ENCODE results near the gene CCNB1IP1.
"Not testable (repeated sequence)": the region's sequence is repeated elsewhere in the genome, so short reads cannot be mapped to it uniquely, and the experiment has no call there.

The CCNB1IP1 gene, protein sequence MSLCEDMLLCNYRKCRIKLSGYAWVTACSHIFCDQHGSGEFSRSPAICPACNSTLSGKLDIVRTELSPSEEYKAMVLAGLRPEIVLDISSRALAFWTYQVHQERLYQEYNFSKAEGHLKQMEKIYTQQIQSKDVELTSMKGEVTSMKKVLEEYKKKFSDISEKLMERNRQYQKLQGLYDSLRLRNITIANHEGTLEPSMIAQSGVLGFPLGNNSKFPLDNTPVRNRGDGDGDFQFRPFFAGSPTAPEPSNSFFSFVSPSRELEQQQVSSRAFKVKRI

DNA sequence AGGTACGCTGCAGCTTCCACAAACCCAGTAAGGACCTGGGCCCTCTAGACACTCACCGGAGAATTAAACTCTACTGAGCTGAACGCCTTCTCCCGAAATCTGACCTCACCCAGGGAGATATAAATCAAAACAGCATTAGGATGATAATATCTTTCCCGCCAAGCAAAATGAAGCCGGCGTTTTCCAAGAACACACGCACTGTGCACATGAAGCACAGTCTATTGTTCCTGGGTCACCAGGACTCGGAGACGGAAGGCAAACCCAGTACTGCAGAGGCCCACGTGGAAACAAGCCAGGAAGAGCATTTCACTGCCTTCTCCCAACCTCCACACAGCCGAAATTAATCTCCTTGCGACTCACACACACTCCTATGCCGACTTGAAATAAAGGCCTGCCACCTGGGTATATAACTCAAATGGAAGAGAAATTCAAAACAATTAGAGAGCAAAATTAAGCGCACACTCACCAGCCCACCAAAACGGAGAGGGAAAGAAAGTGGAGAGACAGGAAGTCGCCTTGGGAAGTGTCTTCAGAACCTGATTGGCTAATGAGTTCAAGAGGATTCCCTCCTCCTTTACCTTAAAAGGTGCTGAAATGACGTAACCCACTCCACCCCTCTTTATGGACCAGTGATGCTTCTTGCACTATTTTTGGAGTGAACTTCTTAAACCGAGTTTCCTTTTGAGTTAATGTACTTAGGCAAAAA is at the start of gene CCNB1IP1:
Gene CCNB1IP1 (minus strand): TSS at position 492 of the 706 bp plus-strand sequence. CDS start 16,756 bp downstream, outside the sequence.
- DNase-seq = peak; percentile 79

DNA sequence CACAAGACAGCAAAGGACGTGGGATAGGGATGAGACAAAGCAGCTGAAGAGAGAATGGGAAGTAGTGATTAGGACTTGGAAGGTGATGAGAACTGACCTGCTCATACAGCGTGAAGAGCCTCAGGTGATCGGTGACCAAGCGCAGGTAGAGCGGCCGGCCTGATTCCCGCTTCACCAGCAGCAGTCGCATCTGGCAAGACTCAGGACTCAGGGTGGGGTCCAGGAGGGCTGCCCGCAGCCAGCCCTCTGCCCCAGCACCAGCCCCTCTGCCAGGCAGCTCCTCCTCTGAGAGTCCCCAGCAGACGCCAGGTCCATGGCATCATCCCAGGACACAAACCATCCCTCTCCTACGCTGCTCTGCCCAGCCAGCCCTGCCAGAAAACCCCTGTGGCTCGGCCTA is 49.4 kb upstream of the CCNB1IP1 start:
- DNase-seq = no peak

DNA sequence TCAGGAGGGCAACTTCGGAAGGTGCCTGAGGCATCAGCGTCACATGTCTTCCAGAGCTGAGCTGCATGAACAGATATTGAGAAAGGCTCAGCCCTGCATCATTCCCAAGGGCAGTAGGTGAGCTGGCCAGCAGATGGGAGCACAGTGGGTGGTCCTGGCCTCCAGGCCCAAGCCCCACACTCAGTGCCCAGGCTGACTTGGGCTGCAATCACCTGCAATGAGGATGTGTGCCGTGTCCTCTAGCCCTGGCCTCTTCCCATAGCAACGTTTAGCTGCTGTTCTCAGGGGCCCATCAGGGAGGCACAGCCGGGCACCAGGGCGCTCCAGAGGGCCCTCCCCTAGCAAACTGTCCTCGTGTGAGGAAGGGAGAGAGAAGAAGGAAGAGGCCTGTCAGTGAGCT is 48.3 kb upstream of the CCNB1IP1 start:
- DNase-seq = no peak

DNA sequence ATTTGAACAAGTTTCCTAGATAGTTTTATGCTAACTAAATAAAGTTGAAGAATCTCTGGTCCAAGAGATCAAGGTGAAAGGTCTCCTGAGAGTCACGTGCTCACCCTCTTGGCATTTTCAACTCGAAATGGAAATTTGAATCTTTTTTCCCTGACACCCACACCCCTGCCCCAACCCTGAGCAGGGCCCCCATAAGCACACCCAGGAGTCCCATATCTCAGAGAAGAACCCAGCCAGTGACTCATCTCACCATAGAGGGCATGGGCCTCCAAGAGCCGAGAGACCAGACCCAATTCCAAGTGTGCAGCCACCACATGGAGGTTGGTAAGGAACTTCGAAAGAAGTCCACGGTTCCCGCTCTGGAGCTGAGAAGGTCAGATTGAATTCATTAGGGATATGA is 47.6 kb upstream of the CCNB1IP1 start:
- no peak for DNase-seq

DNA sequence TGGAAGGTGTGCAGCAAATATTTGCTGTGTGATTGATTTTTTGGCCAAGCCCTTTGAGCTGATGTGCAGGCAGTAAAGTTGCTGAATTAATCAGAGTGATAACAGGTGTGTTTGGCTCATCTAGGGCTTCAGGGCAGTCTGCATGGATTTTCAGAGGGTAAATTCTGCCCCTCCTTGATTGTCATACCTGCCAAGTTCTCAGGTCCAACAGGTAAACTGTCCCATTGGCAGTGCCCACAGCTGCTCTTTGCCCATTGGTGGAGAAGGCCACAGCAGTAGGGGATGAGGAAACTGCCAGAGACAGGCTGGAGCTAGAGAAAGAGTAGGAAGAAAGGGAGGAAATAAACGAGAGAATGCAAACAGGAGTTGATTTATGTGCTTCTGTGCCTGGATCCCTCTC is 46.7 kb upstream of the CCNB1IP1 start:
- DNase-seq = no peak

DNA sequence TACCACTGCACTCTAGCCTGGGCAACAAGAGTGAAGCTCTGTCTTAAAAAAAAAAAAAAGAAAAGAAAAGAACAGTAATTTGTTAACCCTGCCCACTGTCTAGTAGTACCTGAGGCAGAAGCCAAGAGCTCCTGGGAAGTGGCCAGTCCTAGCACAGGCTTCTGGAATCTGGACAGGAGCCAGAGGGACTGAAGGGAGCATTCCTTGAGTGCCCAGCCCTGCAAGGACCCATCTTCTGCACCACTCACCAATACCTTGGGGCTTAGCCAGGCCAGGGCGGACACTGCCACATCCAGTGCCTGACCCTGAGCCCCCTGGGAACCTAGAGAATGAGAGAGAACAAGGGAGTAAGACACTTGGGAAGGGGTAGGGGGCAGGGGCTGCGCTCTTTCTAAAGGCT is 44.1 kb upstream of the CCNB1IP1 start:
- no peak for DNase-seq

DNA sequence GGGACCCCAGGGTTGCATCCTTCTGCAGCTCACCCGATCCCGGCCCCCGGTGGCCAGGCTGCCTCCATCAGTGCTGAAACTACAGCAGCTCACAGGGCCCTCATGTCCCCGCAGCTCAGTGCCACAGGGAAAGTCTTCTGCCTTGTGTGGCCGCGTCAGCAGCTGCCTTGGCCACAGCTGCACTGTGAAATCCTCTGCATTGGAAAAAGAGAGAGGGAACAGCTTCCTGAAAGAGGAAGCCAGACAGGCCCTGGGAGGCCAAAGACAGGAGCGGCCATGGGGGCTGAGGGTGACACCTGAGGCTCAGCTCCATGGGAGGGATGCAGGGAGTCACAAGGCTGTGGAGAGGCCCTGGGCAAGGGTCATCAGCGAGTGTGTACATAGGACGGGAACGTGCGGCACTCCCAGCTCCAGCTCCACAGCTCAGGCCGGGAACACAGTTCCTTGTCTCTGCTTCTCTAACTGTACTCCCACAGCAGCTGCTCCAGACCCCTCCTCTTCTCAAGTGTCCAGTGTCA is 43.1 kb upstream of the CCNB1IP1 start:
- DNase-seq = no peak

DNA sequence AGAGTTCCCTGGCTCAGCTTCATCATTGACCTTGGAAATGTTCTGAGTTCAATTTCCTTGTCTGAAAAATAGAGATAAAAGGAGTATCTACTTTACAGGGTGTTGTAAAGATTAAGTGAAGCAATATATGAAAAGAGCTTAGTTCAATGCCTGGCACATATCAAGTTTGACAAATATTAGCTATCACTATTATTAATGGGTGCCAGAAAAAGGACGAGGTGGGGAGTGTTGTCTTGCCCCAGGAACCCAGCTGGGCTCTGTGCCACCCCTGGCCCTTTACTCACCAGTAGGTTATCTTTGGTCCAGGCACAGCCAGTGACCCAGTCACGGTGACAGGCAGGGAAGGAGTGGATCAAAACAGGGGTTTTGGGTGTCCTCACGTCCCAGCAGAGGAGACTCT is 42.4 kb upstream of the CCNB1IP1 start:
- no peak for DNase-seq

DNA sequence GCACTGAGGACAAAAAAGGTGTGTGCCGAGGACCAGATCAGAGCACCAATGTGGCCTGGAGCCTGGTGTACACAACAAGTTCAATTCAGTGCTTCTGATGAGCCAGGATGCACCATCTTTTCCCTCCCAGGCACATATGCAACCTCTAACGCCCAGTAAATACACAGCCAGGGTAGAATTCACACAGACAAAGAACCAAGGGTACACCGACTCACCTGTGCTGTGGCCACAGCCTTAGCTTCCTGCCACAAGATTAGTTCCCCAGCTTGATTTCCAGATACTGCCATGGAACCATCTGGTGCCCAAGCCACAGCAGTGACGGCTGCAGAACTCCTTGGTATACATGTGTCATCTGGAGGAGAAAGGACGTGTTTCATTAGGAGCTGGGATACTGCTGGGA is 39.7 kb upstream of the CCNB1IP1 start:
- DNase-seq = no peak

DNA sequence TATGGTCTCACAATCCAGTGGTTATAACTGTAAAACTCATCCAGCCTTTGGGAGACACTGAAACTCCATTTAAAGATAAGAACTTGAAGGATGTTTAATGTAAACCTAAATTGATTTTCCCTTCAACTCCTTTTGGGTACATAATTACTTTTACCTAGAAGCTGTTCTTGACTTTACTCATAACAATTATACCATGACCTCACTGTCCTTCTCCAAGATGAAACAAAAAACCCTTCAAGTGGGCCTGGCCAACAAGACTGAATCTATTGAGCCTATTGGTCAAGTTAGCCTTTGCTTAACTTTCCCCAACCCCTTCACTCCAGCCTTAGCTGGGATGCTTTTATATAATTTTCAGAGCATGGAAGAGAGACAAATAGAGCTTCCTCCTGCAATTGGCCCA is 32.8 kb upstream of the CCNB1IP1 start:
- DNase-seq = no peak

DNA sequence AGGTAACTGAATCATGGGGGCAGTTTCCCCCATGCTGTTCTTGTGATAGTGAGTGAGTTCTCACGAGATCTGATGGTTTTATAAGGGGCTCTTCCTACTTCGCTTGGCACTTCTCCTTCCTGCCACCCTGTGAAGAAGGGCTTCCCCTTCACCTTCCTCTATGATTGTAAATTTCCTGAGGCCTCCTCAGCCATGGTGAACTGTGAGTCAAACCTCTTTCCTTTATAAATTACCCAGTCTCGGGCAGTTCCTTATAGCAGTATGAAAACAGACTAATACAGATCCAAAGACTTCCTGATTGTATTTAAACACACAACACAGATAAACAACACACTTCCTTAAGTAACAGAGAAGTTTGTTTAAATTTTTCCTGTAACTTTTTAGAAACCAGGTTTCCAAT is 25.4 kb upstream of the CCNB1IP1 start:
- peak; percentile 5 for DNase-seq

DNA sequence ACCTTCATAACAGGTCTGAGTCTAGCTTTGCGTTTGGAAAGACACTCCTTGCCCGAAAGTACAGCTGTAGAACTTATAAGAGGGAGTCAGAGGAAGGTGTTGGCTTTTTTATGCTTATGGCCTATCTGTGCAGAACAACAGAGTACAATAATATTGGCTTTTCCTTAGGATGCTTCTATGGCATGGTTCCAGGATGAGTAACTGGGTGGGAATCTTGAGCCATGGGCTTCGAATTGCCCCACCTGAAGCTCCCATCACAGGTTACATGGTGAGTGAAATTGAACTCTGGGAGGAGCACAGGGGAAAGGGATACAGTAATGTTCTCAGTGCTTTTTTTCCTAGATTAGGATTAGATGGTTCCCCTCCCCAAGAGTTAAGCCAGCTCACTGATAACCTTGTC is 23.3 kb upstream of the CCNB1IP1 start:
- no peak for DNase-seq

DNA sequence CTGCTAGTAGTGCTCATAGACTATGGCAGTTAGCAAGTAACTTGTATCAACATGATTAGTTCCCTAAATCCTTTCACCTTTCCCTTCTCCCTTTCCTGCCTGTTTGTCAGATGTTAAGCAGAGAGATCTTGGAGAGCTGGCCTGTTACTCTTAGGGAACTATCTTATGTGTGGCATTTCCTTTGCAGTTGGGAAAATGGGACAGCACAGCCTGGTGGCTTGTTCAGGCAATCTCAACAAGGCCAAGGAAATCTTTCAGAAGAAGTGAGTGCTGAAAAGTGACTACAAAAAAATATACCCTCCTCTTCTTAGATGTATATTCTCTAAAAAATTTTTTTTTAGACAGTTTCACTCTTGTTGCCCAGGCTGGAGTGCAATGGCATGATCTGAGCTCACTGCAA is 17.8 kb upstream of the CCNB1IP1 start:
- no peak for DNase-seq

DNA sequence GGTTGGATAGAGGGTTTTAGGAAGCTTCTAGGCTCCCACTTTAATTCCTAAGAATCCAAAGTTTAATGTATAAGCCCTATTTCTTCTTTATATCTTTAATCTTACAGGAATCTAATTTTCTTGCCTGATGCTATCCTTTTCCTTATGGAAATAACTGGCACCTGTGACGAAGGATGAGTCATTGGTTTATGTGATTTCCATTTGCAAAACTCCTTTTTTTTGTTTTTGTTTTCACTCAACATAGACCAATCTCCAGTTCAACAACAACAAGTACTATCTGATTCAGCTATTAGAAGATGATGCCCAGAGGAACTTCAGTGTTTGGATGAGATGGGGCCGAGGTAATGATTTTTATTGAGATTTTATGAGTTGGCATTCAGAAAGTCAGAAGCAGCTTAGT is 17.2 kb upstream of the CCNB1IP1 start:
- DNase-seq = no peak

DNA sequence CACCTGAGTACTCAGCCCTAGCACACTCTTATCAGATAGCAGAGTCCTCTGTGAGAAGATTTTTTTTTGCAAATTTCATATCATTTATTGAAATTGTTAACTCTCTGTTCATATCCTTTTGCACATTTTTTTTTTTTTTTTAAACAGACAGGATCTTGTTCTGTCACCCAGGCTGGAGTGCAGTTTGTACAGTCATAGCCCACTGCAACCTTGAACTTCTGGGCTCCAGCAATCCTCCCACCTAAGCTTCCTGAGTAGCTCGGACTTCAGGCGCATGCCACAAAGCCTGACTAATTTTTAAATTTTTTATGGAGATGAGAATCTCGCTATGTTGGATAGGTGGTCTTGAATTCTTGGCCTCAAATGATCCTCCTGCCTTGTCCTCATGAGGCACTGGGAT is 14.7 kb upstream of the CCNB1IP1 start:
- no peak for DNase-seq

DNA sequence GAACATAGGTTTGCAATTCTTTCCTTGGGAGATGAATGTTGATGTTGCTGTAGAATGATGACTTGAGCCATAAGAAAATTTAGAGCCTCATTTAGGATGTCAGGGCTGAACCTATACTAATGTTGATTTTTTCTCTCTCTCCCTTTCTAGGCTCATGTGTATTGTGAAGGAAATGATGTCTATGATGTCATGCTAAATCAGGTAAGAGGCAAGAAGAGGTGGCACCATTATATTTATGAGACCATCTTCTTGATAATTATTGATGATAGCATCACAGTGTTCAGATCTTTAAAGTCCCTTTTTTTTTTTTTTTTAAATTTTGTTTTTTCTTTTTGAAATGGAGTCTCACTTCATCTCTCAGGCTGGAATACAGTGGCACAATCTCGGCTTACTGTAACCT is 13.6 kb upstream of the CCNB1IP1 start:
- DNase-seq = no peak

DNA sequence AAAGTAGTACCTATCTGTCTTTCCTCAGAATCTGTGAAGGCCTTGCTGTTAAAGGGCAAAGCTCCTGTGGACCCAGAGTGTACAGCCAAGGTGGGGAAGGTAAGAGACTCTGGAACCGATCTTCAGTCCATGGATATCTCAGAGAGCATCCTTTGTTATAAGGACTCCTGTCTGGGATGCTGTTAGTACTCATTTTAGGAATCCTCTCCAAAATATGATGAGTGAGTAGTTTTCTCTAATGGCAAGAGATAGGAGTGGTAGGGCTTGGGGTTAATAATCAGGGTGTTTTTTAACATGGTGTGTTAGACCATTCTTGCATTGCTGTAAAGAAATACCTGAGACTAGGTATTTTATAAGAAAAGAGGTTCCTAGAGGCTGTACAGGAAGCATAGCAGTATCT is 12.3 kb upstream of the CCNB1IP1 start:
- no peak for DNase-seq

DNA sequence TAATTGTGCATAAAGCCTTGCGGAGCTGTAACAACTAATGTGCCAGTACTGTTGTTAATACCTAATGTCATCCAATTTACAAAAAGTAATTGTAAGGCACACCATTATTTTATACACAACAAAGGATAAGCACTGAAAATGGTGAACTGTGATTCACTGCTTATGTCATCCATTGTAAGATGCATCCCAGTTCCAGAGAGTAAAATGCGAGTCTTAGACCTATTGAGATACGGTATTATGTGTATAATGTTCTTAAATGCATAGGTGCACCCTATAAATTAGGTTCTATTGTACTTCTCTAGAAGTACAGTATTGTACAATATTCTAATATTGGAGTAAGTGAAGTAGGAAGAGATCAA is 10.8 kb upstream of the CCNB1IP1 start:
- no peak for DNase-seq

DNA sequence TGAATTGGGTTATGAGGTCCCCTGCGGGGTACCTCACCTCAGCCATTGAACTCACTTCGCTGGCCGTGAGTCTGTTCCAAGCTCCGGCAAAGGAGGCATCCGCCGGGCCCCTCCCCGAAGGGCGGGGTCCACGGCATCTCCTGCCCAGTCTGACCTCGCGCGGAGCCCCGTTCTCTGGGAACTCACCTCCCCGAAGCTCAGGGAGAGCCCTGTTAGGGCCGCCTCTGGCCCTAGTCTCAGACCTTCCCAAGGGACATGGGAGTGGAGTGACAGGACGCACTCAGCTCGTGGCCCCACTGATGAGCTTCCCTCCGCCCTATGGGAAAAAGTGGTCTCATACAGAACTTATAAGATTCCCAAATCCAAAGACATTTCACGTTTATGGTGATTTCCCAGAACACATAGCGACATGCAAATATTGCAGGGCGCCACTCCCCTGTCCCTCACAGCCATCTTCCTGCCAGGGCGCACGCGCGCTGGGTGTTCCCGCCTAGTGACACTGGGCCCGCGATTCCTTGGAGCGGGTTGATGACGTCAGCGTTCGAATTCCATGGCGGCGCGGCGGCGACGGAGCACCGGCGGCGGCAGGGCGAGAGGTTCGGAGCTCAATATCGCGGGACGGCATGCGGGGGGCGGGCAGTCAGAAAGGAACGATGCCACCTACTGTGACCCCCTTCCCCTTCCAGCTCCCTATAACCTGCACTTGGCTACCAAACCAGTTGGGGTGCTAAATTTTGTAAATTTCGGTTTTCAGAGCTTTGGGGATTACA is 10.2 kb upstream of the CCNB1IP1 start, which contains the start of gene PARP2:
Gene PARP2 (plus strand): TSS at position 544 of the 770 bp plus-strand sequence. CDS start 7 bp downstream, at position 551.
- peak; percentile 97 for DNase-seq

DNA sequence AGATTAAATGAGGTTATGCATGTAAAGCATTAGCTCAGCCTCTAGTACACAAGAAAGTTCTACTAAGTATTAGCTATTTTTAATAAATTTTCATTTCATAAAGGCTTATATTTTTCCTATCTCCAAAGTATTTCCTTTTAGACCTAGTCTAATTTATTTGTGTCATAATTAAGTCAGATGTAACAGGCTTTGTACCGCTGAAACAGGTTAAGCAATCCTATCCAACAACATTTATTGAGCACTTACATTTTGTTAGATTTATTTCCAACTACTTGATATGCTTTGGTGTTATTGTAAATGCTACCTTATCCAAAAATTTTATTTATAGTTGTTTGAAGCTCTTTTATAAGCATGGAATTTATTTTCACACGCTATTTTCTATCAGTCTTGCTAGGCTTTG is 8.6 kb upstream of the CCNB1IP1 start:
- no peak for DNase-seq

DNA sequence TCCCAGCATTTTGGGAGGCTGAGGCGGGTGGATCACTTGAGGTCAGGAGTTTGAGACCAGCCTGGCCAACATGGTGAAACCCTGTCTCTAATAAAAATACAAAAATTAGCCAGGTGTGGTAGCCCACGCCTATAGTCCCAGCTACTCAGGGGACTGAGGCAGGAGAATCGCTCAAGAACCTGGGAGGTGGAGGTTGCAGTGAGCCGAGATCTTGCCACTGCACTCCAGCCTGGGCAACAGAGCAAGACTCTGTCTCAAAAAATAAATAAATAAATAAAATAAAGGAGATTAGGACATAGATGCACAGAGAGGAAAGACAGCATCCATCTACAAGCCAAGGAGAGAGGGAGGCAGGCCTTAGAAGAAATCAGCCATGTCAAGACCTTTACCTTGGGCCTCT is 8.0 kb upstream of the CCNB1IP1 start:
- DNase-seq = not testable (repeated sequence)

DNA sequence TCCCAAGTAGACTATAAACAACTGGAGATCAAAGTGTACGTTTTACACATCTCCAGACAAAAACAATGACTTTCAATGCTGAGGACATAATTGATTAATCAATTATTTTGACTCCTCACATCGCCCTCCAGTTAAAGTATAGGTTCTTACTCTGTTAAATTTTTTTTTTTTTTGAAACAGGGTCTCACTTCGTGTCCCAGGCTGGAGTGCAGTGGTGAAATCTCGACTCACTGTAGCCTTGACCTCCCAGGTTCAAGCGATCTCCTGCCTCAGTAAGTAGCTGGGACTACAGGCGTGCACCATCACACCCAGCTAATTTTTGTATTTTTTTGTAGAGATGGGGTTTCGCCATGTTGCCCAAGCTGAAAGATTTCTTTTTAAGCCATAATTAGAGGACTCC is 938 bp upstream of the CCNB1IP1 start:
- no peak for DNase-seq

DNA sequence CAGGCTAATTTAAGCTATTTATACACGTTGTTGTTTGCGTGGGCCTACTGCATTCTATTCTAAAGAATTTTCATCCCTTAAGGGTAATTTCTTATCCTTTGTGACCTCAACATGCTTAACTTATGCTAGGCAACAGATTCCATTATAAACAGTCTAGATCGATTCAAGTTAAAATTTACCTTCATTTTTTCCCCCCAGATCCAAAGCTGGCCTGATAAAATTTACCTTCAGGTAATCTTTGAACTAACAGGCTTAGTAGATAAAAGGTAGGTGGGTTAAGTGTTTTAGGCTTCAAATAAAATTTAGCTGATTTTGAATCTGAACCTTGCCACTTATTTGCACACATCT is 389 bp upstream of the CCNB1IP1 start:
- DNase-seq = no peak

DNA sequence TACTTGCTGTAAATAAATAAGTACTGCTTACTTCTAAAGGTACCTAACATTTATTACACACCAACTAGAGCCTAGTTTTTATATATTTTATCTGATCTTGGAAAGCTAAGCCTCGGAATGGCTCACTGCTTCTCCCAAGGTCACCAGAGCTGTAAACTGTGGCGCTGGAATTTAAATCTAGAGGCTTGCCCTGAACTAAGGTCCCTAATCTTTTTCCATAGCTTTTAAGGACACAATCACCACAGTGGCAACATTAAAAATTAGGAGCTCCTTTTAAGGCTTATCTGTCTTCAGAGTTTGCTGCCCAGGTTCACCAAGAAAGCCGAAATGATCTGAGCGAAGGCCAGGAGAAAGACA is 670 bp downstream of the CCNB1IP1 start:
- DNase-seq = no peak
